Fibroblast of the conjunctiva (primary cell): ENCODE data around the gene FAM149A.

ENCODE experiments used
- DNase-seq: peaks from one replicate; pipeline ENCODE4 v3.0.0-alpha.2; 2010; ENCODE audit warnings: low read depth

Gene FAM149A

DNA sequence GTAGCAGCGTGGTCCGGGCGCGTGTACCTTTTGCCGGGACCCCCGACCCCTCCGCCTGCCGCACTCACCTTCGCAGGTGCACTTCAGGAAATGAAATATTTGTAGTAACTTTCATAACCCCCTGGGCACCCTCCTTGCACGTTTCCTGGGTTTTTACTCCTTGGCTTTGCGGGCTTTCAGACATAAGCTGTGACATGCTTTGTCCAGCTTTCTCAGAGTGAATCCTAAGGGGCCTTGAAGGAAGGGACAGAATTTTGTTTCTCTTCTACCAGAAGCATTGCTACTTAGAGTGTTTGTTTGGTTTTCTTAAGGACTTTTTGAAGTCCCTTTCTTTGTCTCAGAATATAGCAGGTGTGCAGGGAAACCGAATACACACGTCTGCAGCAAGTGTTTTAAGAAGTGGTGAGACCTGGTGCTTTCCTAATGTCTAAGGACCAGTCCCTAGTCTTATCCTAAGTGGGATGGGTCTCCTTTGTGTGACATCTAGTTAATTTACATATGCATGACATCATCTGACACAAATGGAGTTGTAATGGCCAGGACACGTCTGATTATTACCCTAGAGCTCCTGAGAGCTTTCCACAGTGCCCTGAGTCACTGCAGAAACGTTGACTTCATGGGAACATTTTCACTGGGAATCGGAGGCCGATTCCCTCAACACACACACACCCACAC, 1.3 kb downstream of the FAM149A start:
- DNase-seq, result no peak

DNA sequence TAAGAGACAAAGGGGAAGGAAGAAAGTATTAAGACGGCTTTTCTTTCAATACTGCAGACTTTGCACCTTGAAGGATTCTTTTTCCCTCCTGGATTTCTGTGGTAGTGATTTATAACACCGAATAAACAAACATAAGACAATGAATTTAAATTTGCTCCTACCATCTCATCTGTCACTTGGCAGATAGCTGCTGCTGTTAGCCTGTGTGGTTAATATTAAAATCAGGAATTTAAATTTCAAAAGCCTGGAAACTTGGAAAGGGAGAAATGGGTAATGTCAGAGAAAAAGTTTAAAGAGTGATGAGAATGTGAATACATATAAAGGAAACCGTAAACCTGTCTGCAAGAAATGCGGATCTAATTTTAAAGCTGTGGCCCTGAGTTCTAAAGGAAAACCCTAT, 3.4 kb downstream of the FAM149A start:
- no peak for DNase-seq

DNA sequence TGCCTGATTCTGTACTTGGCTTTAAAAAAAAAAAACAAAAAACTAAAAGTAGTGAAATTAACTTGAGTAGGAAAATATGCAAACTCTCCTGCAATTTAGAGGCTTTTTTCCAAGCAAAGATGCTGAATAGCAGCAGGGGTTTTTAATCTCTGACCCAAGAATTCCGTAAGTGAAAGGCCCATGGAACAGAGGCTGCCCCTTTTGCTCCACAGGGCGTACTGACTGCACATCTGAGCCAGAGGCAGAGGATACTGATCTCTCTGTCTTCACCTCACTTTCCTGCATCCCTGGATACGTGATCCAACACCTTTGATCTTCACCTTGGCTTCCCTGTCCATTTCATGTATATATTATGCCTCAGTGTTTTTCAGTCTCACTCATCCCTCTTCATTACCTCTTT, 3.9 kb downstream of the FAM149A start:
- DNase-seq, result no peak

DNA sequence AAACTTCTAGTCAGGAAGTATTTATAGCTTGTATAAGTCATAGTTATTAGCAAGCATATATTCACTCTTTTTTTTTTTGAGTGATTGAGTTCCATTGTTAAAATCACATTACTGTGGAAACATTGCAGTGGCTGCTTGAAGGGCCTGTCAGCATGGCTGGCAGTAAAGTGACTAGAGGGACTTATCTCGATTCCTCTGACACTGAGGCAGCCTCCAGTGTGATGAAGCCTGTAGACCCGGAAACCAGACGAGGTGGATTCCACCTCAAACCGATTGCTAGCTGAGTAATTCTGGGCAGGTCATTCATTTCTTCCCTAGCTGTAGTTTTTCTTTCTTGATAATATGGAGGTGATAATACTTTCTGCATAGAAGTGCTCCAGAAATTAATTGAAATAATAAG, 4.7 kb downstream of the FAM149A start:
- DNase-seq, result no peak

DNA sequence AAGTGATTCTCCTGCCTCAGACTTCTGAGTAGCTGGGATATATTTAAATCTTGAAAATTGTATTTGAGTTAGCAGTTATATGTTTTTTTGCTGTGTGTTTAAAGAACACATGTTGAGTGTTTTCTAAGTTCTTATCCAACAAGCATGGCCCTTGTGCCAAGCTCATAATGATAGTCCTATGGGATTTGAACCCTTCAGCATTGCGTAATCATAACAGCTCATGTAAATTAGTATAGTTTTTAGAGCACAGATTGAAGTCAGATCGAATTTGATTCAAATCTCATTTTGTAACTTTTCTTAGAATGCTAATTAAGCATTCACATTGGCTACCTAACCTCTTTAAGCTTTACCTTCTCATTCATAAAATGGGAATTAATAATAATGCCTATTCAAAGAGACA, 12.2 kb downstream of the FAM149A start:
- DNase-seq, result no peak

DNA sequence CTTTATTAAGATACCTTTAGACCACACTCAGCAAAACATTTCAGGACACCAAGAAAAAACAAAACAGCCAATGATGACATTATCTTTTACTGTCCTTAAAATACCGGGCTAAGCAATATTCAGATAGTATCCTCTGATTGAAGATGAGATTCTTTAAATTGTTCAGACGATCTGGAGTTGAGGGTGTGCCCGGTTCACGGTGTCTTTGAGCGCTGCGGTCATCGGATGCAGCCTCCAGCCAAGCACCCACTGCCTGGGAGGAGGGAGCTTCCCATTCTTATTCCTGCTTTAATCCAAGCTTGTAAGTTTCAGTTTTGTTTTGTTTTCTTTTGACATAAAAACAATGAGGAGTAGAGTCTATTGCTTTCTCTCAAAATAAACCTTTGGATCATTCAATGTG, 14.1 kb downstream of the FAM149A start:
- DNase-seq, result no peak

DNA sequence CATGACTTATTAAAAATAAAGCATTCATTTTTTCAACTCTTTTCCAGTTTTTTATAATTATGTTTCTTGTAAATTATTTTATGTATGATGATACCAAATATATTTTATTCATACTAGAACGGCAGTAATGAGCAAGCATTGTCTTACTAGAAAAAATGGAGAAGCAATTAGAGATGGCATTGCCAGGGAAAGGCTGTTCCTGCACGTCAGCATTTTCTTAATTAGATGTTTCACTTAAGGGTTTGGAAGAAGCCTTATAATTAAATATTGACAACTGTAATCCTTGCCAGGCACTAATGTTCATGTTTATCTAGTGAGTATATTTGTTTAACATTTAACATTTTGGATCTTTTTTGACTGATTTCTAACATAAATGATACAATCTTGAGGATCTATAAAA, 16.6 kb downstream of the FAM149A start:
- DNase-seq, result no peak

DNA sequence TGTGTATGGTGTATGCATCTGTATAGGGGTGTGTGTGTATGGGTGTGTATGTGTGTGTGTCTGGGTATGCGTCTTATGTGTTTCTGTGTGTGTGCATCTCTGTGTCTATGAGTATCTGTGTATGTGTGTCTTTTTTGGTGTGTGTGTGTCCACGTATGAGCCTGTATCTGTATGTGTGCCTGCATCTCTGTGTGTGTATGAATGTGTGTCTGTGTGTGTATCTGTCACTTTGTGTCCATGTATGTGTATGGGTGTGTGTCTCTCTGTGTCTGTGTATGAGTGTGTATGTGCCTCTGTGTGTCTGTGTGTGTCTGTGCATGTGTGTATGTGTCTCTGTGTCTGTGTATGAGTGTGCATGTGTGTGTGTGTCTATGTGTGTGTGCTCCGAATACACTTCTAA, 24.3 kb downstream of the FAM149A start:
- no peak for DNase-seq

DNA sequence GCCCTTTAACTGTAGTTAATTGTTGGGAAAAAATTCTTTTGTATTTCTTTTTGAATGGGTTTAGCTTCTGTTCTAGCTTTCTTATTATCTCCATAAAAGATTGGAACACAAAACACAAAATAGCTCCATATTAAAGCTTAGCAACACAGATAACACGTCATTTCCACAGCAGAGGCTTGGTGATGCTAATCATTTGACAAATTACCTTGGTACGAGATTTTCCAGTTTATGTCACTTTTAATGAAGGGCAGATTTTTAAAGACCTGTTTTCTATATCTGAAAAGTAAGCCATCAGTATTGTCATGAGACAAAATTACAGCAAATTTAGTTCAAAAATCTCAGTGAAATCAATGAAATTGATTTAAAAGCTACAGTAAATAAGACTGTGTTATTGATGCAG, 27.4 kb downstream of the FAM149A start:
- DNase-seq, result no peak

DNA sequence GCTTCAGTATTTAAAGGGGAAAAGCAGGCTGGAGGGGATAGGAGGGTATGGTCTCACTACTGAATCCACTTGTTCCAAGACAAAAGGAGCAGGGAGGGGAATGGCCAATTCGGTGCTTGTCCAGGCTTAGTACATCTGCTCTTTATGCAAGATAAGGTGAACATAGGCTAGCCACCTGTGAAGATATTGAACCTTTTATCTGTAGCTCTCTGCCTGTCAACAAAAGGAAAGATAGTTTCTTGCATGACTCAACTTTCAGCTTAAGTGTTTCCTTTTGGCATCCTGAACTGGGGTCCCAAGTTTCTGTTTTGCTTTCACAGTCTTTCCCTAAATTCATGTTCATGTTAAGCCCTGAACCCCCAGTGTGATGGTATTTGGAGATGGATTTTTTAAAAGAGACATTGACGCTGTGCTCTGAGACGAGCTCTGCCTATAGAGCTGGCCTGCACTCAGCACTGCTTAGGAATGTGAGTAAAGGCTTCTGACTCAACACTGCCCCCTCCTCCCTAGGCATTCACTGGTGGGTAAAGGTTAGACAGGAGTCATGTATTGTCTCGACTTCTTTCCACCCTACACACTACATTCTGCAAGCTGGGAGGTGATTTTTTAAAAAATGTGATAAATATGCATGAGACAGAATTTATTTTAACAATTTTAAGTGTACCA, 28.2 kb downstream of the FAM149A start:
- no peak for DNase-seq

DNA sequence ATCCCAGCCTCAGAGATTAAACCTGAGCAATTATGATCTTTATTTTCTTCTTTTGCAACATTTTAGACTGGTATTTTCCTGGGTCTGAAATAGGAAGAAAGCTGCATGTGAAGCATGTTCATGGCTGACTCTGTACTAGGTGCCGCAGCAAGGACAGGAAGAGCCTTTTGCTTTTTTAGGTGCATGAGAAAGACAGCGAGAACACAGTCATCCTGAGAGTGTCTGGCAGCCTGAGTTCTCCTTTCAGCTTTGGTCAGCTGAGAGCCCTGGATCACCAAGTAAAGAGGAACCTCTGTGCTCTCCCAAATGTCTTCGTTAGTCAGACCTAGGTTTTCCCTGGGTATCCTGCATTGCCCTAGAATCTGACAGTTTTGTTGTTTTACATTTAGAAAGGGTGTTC, 29.8 kb downstream of the FAM149A start:
- no peak for DNase-seq

DNA sequence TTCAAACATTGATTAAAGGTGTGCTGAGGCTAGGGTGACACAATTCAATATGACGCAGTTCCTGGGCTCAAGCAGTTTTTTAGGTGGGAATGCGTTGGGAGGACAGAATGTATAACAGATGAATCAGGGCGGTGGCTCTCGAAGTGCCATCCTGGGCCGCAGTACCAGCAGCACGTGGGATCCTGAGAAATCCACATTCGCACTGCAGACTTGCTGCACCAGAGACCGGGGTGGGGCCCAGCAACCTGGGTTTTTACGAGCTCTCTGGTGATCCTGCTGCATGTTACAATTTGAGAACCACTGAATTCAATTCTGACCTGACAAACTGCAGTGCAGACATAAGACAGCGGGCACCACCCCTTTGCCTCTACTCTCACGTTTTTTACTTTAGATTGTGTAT, 30.4 kb downstream of the FAM149A start:
- no peak for DNase-seq

DNA sequence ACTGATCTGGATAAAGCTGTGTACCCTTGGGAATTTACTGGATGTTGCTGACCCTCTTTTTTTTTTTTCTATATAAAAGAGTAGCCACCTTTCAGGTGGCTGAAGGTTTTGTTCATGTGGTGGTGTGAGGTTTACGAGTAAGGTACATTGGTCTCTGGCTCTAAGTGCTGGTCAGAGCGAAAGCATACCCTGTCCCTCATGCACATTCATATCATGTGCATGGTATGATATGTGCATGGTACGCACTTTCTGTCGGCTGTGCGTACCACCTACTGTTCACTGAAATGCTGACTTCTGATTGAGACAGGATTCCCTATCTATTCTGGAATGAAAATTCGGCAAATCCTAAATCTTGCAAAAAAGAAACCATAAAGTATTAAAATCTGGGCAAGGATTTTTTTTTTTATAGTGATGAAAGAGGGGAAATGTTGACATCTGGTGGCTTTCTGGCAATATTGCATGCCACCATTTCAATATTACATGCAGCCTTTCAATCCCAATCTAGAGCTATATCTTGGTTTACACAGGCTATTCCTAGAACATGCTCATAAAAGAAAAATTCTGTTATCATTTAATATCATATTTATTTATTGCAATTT, 32.8 kb downstream of the FAM149A start:
- no peak for DNase-seq

DNA sequence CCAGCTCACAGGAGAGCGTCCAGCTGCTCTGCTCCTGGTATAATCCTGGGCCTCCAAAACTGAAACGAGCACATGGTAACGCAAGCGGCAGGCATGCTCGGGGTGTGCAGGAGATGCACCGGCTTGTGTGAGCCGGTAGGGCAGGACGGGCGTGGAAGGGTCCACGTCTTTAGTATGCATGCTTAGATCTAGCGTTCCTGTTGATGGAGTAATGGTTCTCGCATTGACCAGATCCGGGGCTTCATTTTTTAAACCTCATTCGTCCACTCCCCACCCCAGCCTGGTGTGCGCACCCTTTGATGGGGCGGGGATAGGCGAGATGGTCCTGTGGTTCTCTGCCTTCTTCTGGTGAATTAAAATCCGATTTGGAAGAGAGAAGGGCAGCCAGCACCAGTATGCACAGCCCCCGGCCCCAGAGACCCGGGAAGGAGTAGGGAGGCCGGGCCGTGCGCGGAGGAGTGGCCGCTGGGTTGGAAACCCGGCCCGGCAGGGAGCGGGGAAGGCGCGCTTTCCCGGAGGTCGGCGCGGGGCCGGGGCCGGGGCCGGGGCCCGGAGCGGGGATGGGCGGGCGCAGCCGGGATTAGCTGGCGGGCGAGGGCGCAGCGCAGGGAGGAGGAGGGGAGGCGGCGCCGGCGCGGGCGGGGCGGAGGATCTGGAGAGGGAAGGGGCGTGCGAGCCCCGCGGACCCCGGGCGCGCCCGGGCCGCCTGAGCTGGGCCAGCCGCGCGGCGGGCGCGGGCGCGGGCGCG, 39.9 kb downstream of the FAM149A start:
- no peak for DNase-seq

DNA sequence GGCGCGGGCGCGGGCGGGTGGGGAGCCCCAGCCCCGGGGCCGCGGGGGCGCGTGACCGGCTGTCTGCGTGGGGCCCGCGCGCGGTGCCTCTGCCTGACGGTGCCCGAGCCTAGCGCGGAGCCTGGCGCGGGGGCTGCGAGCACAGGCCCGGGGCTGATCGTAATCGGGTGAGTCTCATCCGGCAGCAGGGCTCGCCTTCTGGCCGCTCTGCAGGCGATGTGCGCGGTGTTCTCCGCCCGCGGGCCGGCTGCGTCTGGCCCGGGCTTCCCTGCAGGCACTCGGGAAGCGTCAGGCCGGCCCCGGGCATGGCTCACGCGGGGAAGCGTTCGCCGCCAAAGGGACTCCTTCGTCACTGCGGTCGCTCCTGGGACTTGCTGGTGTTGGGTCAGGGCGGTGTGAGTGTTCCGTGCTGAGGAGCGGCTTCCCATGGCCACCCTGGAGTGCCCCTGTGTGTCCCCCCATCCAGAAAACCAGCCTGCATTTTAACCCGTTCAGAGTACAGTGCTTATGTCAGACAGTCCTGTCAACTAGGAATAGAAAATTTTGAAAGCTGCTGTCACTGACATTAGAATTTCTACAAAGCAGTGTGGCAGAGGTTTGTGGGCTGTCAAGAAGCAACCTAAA, 40.6 kb downstream of the FAM149A start:
- no peak for DNase-seq

DNA sequence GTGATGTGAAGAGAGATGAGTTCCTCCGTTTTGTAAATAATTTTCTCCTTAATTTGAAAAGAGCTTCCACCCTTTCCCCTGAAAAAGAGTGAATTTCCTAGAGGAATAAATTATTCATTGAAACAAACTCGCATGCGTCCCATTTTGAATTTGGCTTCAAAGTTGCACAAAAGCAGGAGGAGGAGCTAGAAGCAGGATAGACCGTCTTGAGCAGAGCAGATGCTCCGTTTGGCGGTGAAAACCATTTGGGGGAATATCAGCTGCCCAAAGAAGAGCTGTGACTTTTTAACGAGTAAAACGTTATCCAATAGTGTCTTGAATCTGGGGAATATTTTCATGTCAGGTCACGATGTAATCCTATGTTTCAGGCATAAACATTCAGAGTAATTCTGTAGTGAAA, 42.0 kb downstream of the FAM149A start:
- DNase-seq, result no peak

DNA sequence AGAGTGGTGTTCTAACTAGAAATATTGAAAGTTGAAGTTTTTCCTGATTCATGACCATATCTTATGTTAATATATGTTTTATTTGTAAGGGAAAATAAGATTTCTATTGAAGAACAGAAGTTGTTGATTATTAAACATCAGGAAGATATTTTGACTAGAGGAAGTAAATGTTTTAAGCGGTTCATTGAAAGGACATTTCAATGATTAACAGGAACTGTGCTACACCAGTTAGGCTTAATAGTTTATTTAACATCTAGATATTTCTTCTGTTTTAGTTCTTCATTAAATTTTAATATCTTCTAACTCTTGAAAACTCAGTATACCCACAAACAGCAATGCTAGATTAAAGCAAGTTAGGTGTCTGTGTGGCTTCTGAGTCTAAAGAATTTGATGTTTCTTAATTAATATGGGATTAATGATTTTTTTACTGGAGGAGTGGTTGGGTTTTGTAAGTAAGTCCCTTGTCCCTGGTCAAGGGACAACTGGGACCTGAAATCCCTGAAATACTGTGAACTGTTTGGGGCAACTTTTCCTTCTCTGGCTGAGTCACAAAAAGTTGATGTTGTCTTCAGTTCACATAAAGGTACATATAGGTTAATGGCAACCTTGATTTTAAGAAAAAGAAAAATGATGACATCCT, 44.0 kb downstream of the FAM149A start:
- no peak for DNase-seq

DNA sequence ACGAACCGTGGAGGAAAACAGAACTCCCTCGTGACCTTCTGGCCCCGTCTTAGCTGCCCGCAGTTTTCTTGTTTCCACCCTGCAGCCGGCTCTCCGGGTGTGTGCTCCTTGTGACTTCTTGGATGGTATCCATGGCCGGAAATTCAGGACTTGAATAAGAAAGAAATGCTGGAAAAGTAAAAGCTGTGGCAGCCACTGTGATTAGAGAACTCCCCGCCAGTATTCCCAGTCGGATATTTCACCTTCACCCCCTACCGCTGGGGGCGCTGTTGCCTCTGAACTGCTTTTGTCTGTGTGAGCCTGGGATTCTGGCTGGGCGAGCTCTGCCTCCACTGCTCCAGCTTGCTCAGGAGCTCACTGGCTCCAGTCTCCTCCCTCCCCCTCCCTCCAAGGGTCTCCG, 45.4 kb downstream of the FAM149A start:
- no peak for DNase-seq

DNA sequence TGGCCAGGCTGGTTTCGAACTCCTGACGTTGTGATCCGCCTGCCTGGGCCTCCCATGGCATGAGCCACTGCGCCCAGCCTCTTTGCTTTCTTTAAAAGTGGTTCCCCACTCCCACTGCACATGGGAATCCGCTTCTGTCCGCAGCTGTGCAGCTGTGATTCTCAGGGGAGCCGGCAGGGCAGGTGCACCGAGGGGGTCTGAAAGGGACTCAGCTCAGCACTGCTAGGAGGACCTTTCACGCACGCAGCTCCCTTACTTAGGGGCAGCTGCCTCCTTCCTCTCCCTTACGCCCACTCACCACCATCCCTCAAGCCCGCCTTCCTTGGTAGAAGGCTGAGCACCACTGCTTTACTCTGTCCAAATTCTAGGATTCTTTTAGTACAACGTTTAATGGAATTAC, 46.4 kb downstream of the FAM149A start:
- DNase-seq, result no peak

DNA sequence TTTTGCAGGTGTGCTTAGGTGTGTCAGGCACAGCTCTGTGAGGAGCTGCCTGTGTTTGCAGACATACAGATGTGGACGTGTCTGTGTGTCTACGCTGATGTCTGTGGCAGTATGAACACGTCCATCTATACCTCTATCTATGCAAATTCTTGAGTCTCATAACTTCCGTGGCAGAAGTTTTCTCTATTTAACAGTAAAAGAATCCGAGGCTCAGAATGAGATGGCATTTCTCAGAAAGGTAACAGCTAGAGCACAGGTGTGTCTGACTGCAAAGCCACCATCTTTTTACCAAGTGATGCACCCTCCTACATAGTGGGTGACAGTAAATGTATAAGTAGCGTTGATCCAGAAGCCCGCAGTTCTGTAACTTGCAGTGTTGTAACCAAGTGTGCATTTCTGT, 47.0 kb downstream of the FAM149A start:
- DNase-seq, result no peak

DNA sequence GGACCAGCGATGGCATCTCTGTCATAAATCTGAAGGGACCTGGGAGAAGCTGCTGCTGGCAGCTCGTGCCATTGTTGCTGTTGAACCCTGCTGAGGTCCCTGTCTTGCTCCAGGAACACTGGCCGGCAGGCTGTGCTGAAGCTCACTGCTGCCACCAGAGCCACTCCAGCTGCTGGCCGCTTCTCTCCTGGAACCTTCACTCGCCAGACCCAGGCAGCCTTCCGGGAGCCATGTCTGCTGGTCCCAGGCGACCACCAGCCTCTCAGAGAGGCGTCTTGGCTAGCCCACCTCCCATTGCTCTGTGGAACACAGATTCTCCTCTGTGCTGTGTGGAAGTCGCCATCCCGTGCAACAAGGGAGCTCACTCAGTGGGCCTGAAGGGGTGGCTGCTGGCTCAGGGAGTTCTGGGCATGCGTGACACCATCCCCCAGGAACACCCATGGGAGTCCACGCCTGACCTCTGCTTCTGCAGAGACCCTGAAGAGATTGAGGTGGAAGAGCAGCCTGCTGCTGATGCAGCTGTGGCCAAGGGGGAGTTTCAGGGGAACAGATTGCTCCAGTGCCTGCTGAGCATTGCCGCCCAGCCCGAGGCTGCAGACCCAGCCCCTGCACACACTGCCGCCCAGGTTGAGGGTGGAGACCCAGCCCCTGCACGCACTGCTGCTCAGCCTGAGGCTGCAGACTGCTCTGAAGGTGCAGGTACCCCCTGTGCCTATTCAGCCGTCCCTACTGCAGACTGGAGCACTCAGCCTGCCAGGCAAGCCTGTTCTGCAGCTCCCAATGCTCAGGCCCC, 53.7 kb downstream of the FAM149A start:
- DNase-seq, result no peak
